Measurements from ENCODE around the gene SEMA5B.

GRCh38 chr3:122875547-122876127, 151.9 kb downstream of the SEMA5B start:
- TF ChIP-seq EZH2 (IDR thresholded peaks at IDR 0.05) = no peak
- no peak for TF ChIP-seq POLR2AphosphoS5 (IDR thresholded peaks at IDR 0.05; ENCODE audit: borderline replicate concordance, low read depth, low read length)

Data from SK-N-MC (cell line).